Activated CD4-positive, alpha-beta T cell treated with anti-CD3 and anti-CD28 coated beads, Interleukin-2, amount 50 U/mL, for 24 hours (primary cell): ENCODE results near the gene ABTB2.

Experiments
- DNase-seq, 2 donors: peaks; one replicate each; pipeline ENCODE4 v3.0.0-alpha.2; 2020; ENCODE audit warnings: low read depth in 1 of 2, low spot score in 1 of 2

The ABTB2 gene

DNA sequence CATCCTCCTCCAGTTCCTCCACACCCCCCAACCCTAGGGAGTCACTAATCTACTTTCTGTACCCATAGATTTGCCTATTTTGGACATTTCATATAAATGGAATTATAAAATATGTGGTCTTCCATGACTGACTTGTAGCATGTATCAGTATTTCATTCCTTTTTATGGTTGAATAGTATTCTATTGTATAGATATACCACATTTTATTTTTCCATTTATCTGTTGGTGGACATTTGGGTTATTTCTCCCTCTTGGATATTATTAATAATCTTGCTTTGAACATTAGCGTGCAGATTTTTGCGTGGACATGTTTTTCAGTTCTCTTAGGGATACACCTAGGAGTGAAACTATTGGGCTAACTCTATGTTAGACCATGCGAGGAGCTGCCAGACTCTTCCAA is 229.0 kb downstream of the ABTB2 start:
- DNase-seq, result no peak

GRCh38 chr11:34126959-34127848 is 230.6 kb downstream of the ABTB2 start:
- no peak for DNase-seq

GRCh38 chr11:34124885-34125668 is 232.7 kb downstream of the ABTB2 start:
- no peak for DNase-seq

GRCh38 chr11:34120651-34121050 is 237.2 kb downstream of the ABTB2 start:
- DNase-seq, result no peak

GRCh38 chr11:34114471-34114870 is 243.3 kb downstream of the ABTB2 start:
- DNase-seq, result no peak

DNA sequence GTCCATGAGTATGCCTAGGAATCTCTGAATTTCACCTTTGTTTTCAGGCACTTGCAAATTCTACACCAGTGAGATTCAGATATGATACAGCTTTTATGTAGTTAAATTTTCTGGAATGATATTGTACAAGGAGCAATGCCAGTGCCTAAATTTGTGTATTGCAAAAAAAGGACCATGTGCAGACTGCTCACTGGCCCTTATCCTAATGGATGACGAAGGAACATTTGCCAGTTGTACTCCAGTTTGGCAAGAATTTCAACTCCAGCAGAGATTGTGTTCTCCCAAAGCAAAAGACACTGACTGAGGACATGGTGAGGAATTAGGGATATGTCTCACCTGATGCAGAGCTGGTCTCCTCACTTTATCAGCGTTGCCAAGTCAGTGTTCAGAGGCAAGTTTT is 243.8 kb downstream of the ABTB2 start:
- no peak for DNase-seq

DNA sequence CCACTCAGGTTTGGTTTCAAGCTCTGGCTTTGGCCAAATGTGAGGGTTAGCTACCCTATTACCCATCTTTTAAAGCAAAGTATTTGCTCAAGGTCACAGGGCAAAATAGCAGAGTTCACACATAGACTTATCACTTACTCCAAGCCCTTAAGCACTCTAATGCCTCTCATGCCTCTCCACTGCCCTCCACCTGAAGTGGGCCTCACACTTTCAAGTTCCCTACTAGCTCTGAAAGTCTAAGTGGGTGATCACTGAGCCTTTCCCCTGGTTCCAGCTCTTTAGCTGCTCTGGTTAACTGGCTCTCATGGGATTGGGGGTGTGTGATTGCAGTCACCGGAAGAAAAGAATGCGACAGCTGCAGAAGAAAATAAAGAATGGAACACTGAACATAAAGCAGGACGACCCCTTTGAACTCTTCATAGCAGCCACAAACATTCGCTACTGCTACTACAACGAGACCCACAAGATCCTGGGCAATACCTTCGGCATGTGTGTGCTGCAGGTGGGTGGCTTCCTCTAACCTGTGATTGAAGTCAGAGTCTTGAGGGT is 246.0 kb downstream of the ABTB2 start:
- no peak for DNase-seq

DNA sequence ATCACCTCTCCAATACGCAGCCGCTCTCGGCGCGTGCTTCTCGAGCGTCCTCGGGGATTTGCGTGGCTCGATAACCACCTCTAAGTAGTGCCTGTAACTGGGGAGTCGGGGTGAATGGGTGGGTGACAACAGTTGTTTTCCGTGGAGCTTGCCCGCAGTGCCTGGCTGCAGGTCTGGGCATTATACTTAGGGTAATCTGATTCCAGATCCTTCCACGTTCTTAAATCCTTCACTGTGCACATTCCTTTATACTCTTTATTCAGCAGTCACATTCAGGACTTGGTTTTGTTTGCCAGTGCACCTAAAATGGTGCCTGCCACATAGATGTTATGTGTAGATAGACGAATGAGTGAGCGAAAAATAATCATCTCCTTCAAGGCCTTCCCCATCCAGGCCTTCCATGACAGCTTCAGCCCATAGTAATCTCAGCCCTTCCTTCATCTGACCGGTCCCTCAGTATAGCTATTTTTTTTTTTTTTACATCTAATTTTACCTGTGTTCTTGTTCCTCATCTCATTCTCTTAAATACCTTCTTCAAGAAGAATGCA is 251.8 kb downstream of the ABTB2 start:
- no peak for DNase-seq

DNA sequence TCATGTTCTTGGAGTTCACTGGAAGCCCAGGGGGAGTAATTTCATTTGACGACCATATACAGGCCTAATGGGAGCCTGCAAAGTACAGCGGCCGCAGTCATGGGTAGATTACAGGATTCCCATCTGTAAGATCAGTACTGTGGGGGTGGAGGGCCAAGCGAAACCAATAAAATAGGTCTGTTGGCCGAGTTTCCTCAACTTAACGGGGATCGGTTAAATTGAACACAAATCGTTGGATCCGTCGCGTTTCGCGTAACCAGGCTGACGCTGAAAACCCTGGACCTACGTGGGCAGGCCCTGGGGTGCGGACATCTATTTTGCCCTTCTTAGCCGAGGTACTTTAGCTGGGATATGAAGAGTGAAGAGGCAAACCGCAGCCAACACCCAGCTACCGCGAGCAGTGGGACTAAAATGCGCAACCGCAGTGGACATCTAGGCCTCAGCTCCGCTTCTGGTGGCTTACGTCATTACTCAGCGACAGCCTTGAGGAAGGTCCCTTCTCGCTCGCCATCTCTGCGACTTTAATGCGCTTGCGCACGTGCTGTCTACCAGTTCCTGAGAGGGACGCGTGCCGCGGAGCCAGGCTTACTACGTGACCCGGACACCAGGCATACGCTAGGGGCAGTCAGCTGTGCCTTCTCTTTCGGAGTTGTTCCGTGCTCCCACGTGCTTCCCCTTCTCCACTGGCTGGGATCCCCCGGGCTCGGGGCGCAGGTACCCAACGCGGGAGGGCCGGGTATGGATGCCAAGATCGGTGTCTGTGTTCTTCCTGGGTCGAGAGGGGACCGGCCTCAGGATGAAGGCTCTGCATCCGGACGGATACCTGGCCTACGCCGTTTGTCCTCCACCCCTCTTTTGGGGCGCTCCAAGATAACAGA is 252.5 kb downstream of the ABTB2 start, which contains the start of gene NAT10:
TSS of gene NAT10 (plus strand) at position 551 of the 878 bp plus-strand sequence. CDS start 2,597 bp downstream, outside the sequence.
- peak; percentile 95 to 98 for DNase-seq

GRCh38 chr11:34104680-34105078 is 253.1 kb downstream of the ABTB2 start:
- DNase-seq, result no peak
